NCI-H460 (cell line): ENCODE measurements around the gene TRIM54. TPM values are rescaled to one million over a fixed set of nuclear protein-coding genes. Genes with fewer than 3 reads are reported as not detected.
A peak's percentile ranks its signal among the peaks of the same experiment; 100 is the strongest.
"Not testable (repeated sequence)": the region's sequence is repeated elsewhere in the genome, so short reads cannot be mapped to it uniquely, and the experiment has no call there.

Experiments used
- DNase-seq: peaks from one replicate; pipeline ENCODE4 v3.0.0-alpha.2; 2016; ENCODE audit warnings: low read depth; ENCODE audit errors: extremely low read depth
- total RNA-seq: library from RNA; depleted of rRNA; stranded (reverse); fragments of >200 nt; shearing (Covaris generic); gene quantifications from 2 replicates; pipeline ENCODE4 v1.2.3, GENCODE V29; 2014; rRNA removed

Gene TRIM54
- total RNA-seq, 1 experiment from 2014 or later: 0.12 TPM

GRCh38 chr2:27353386-27353761 lies 71.1 kb downstream of the TRIM54 start:
- not testable (repeated sequence) for DNase-seq

DNA sequence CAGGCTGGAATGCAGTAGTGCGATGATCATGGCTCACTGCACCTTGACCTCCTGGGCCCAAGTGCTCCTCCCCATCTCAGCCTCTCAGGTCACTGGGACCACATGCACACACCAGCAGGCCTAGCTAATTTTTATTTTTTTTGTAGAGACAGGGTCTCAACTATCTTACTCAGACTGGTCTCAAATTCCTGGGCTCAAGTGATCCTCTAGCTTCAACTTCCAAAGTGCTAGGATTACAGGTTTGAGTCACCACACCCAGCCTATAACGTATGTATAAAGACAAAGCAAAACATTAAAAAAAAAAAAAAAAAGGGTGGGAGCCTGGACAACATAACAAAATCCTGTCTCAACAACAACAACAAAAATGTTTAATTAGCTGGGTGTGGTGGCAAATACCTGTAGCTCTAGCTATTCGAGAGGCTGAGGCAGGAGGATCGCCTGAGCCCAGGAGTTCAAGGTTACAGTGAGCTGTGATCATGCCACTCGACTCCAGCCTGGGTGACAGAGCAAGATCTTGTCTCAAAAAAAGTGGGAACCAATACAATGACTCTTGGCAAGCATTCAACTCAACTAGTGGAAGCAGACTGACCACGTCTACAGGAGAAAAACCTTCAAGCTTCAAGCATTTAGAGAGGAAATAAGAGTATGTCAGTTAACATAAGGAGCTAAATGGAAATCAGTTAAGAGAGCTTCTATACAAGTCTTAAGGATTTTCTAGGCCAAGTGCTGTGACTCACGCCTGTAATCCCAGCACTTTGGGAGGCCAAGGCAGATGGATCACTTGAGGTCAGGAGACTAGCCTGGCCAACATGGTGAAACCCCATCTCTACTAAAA lies 71.8 kb downstream of the TRIM54 start:
- no peak for DNase-seq

GRCh38 chr2:27354597-27354927 lies 72.3 kb downstream of the TRIM54 start:
- DNase-seq: no peak

DNA sequence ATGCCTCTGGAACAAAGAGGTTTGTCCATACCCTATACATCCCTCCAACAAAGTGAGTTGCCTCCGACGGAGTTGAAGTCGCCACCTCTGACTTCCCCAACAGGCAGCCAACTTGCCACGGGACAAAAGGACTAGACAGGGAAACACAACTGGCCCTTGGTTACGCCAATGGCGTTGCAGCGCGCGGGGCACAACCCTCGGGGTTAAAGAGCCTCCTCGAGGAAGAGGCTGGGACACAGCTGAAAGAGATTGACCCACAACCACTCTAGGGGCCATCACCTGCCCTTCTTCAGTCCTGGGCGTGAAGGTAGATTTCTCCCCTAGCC lies 73.8 kb downstream of the TRIM54 start:
- peak; percentile 26 for DNase-seq

GRCh38 chr2:27356382-27357181 lies 74.4 kb downstream of the TRIM54 start, which contains the start of gene GTF3C2:
Gene GTF3C2, minus strand, starts transcription at chr2:27356764. Its CDS starts 13,210 bp downstream, at chr2:27343554.
- peak; percentile 97 for DNase-seq

Other genes with a start within 250 kb of the TRIM54 start
- gene TMEM214, start 249.5 kb upstream of the TRIM54 start, total RNA-seq: 32.0 and 36.3 TPM in 2 replicates
- gene AGBL5, start 230.8 kb upstream of the TRIM54 start, total RNA-seq: 35.4 and 39.5 TPM in 2 replicates
- 255 and 293 TPM in 2 replicates for gene OST4, start 210.8 kb upstream of the TRIM54 start, total RNA-seq
- 0.22 TPM in 1 of 2 replicates, not detected in the other for gene EMILIN1, start 203.8 kb upstream of the TRIM54 start, total RNA-seq
- gene KHK, start 195.7 kb upstream of the TRIM54 start, total RNA-seq: 1.2 and 1.7 TPM in 2 replicates
- gene CGREF1, start 163.3 kb upstream of the TRIM54 start, total RNA-seq: 43.2 and 45.2 TPM in 2 replicates
- 1.4 and 1.7 TPM in 2 replicates for gene ABHD1, start 158.6 kb upstream of the TRIM54 start, total RNA-seq
- 52.5 and 53.3 TPM in 2 replicates for gene PREB, start 147.8 kb upstream of the TRIM54 start, total RNA-seq
- gene PRR30, start 143.0 kb upstream of the TRIM54 start, total RNA-seq: not detected in 2 replicates
- gene TCF23, start 133.4 kb upstream of the TRIM54 start, total RNA-seq: not detected in 2 replicates
- gene ATRAID, start 70.4 kb upstream of the TRIM54 start, total RNA-seq: 219 and 271 TPM in 2 replicates
- gene SLC5A6, start 70.2 kb upstream of the TRIM54 start, total RNA-seq: 49.7 and 51.8 TPM in 2 replicates
- gene CAD, start 65.1 kb upstream of the TRIM54 start, total RNA-seq: 34.1 and 38.5 TPM in 2 replicates
- 0.50 and 0.75 TPM in 2 replicates for gene SLC30A3, start 19.4 kb upstream of the TRIM54 start, total RNA-seq
- gene DNAJC5G, start 7.0 kb upstream of the TRIM54 start, total RNA-seq: not detected in 2 replicates
- 4.6 and 6.8 TPM in 2 replicates for gene UCN, start 26.0 kb downstream of the TRIM54 start, total RNA-seq
- 77.5 and 83.6 TPM in 2 replicates for gene MPV17, start 40.7 kb downstream of the TRIM54 start, total RNA-seq
- gene GTF3C2, start 74.3 kb downstream of the TRIM54 start, total RNA-seq: 59.8 and 66.5 TPM in 2 replicates
- 28.7 and 31.2 TPM in 2 replicates for gene EIF2B4, start 87.9 kb downstream of the TRIM54 start, total RNA-seq
- 80.9 and 88.7 TPM in 2 replicates for gene SNX17, start 88.2 kb downstream of the TRIM54 start, total RNA-seq
- 7.0 and 7.3 TPM in 2 replicates for gene ZNF513, start 98.3 kb downstream of the TRIM54 start, total RNA-seq
- 108 and 112 TPM in 2 replicates for gene PPM1G, start 127.2 kb downstream of the TRIM54 start, total RNA-seq
- gene NRBP1, start 146.2 kb downstream of the TRIM54 start, total RNA-seq: 78.0 and 79.3 TPM in 2 replicates
- 0.69 and 1.0 TPM in 2 replicates for gene KRTCAP3, start 160.0 kb downstream of the TRIM54 start, total RNA-seq
- gene IFT172, start 207.3 kb downstream of the TRIM54 start, total RNA-seq: 13.9 and 20.2 TPM in 2 replicates
- gene FNDC4, start 212.8 kb downstream of the TRIM54 start, total RNA-seq: not detected in 2 replicates
- gene GCKR, start 214.4 kb downstream of the TRIM54 start, total RNA-seq: not detected in 2 replicates